HepG2 (cell line): ENCODE data around the gene ADCY10. TPM values are rescaled to one million over a fixed set of nuclear protein-coding genes. Genes with fewer than 3 reads are reported as not detected.

ENCODE experiments used
- AGO2 ChIP-seq: fragments of 200-400 bp; formaldehyde crosslinking; optimal IDR thresholded peaks from 2 replicates; pipeline ENCODE3; 2017; ENCODE audit warnings: mild to moderate bottlenecking, low read depth, low read length, moderate library complexity
- CTCF ChIP-seq: sonication (generic); formaldehyde crosslinking; IDR thresholded peaks from 2 replicates; pipeline ENCODE4 v1.5.0; 2020; ENCODE audit warnings: mild to moderate bottlenecking, missing genetic modification reagents, moderate library complexity
- DNMT3B ChIP-seq: conservative IDR thresholded peaks from 2 replicates; pipeline ENCODE4 v1.6.1; 2016; ENCODE audit warnings: missing biosample characterization, control low read depth
- GMEB1 ChIP-seq: sonication (generic); formaldehyde crosslinking; IDR thresholded peaks from 2 replicates; pipeline ENCODE4 v1.5.1; 2020; ENCODE audit warnings: missing genetic modification reagents, mild to moderate bottlenecking, borderline replicate concordance
- HNRNPUL1 ChIP-seq: fragments of 200-400 bp; formaldehyde crosslinking; IDR thresholded peaks from 2 replicates; pipeline ENCODE4 v1.6.1; 2017; ENCODE audit warnings: low read depth, mild to moderate bottlenecking, low read length, moderate library complexity
- JUNB ChIP-seq: sonication (generic); formaldehyde crosslinking; IDR thresholded peaks from 2 replicates; pipeline ENCODE4 v1.8.0; 2022; ENCODE audit warnings: missing genetic modification reagents, mild to moderate bottlenecking, borderline replicate concordance
- MEF2D ChIP-seq: sonication (generic); formaldehyde crosslinking; IDR thresholded peaks from 2 replicates; pipeline ENCODE4 v1.5.1; 2020; ENCODE audit warnings: mild to moderate bottlenecking, missing genetic modification reagents
- MTA1 ChIP-seq: sonication (generic); formaldehyde crosslinking; IDR thresholded peaks from 2 replicates; pipeline ENCODE4 v1.4.0; 2020; ENCODE audit warnings: missing genetic modification reagents, mild to moderate bottlenecking, borderline replicate concordance
- MXD3 ChIP-seq: IDR thresholded peaks from 2 replicates; pipeline ENCODE4 v1.6.1; 2016; ENCODE audit warnings: mild to moderate bottlenecking, missing biosample characterization, missing genetic modification reagents
- PAF1 ChIP-seq: IDR thresholded peaks from 2 replicates; pipeline ENCODE4 v1.6.1; 2016; ENCODE audit warnings: missing genetic modification reagents, missing compliant biosample characterization
- TCF7 ChIP-seq: sonication (generic); IDR thresholded peaks from 2 replicates; pipeline ENCODE4 v1.6.1; 2016; ENCODE audit warnings: antibody characterized with exemption, low read depth
- TFDP1 ChIP-seq: IDR thresholded peaks from 2 replicates; pipeline ENCODE4 v1.6.1; 2016; ENCODE audit warnings: missing compliant biosample characterization, missing genetic modification reagents, borderline replicate concordance
- ZBTB34 ChIP-seq: sonication (generic); formaldehyde crosslinking; IDR thresholded peaks from 2 replicates; pipeline ENCODE4 v1.8.0; 2022; ENCODE audit warnings: mild to moderate bottlenecking, missing genetic modification reagents
- ZBTB38 ChIP-seq: sonication (generic); formaldehyde crosslinking; IDR thresholded peaks from 2 replicates; pipeline ENCODE4 v1.5.1; 2020; ENCODE audit warnings: mild to moderate bottlenecking, missing genetic modification reagents
- ZNF160 ChIP-seq: sonication (generic); formaldehyde crosslinking; IDR thresholded peaks from 2 replicates; pipeline ENCODE4 v1.8.0; 2022; ENCODE audit warnings: mild to moderate bottlenecking, inconsistent platforms, missing genetic modification reagents
- ZNF543 ChIP-seq: sonication (generic); formaldehyde crosslinking; IDR thresholded peaks from 2 replicates; pipeline ENCODE4 v1.4.0; 2020; ENCODE audit warnings: mild to moderate bottlenecking, missing genetic modification reagents
- ZNF605 ChIP-seq: sonication (generic); formaldehyde crosslinking; IDR thresholded peaks from 2 replicates; pipeline ENCODE4 v1.8.0; 2022; ENCODE audit warnings: mild to moderate bottlenecking, missing genetic modification reagents
- ZNF790 ChIP-seq: sonication (generic); formaldehyde crosslinking; IDR thresholded peaks from 2 replicates; pipeline ENCODE4 v1.8.0; 2022; ENCODE audit warnings: missing genetic modification reagents, mild to moderate bottlenecking, borderline replicate concordance
- ZNF800 ChIP-seq: sonication (generic); formaldehyde crosslinking; IDR thresholded peaks from 2 replicates; pipeline ENCODE4 v1.4.0; 2020; ENCODE audit warnings: missing genetic modification reagents
- polyA plus RNA-seq, 8 experiments: library from polyadenylated mRNA; depleted of rRNA in 3 of 8; stranded (reverse) in 7 of 8; unstranded in 1 of 8; fragments of >200 nt; fragmentation: Illumina TruSeq in 4 of 8; extraction: Trizol in 4 of 8; gene quantifications; 2 replicates each; pipeline versions ENCODE4 v1.2.1 to v1.2.3, GENCODE V29; 2011 to 2016; ENCODE audit warnings: low read depth in 4 of 8, missing spikeins in 1 of 8, mixed read lengths in 1 of 8; ENCODE audit not compliant: insufficient read depth in 1 of 8
- total RNA-seq, 5 experiments: library from RNA; depleted of rRNA; stranded (reverse); fragments of >200 nt; fragmentation: Illumina TruSeq; extraction: Trizol; gene quantifications; 2 replicates each; pipeline ENCODE4 v1.2.3, GENCODE V29; 2016; ENCODE audit warnings: low read depth in 1 of 5

ADCY10 gene
- total and polyA plus RNA-seq, 2 of the 13 experiments (the other 11 are each of a cell fraction or from before 2014, with no cell fraction given) = 0.02 to 0.03 TPM

- TF ChIP-seq ZNF605 (CRISPR knock-in tag) = no peak
- TF ChIP-seq ZNF543 (CRISPR knock-in tag) = no peak; the same call in 1 of the 2 replicates
- TF ChIP-seq CTCF (CRISPR knock-in tag) = no peak
- no peak for TF ChIP-seq MTA1 (CRISPR knock-in tag)
- TF ChIP-seq MXD3 (CRISPR knock-in tag) = peak; percentile 20; the same call in 1 of the 2 replicates
- peak; percentile 48; the same call in 1 of the 2 replicates for TF ChIP-seq ZNF160 (CRISPR knock-in tag)
- no peak for TF ChIP-seq MEF2D (CRISPR knock-in tag)
- no peak for TF ChIP-seq JUNB
- TF ChIP-seq AGO2 = peak; percentile 82
- TF ChIP-seq TCF7 = no peak
- TF ChIP-seq TFDP1 (CRISPR knock-in tag) = no peak
- no peak for TF ChIP-seq ZBTB38 (CRISPR knock-in tag)
- no peak for TF ChIP-seq PAF1 (CRISPR knock-in tag)
- no peak for TF ChIP-seq GMEB1 (CRISPR knock-in tag)
- no peak for TF ChIP-seq HNRNPUL1
- peak; percentile 52; the same call in 1 of the 2 replicates for TF ChIP-seq ZNF800 (CRISPR knock-in tag)
- peak; percentile 78; the same call in 1 of the 2 replicates for TF ChIP-seq ZNF790 (CRISPR knock-in tag)
- no peak for TF ChIP-seq ZBTB34
- no peak for TF ChIP-seq DNMT3B
Measured at GRCh38 chr1:167935216-167936067, 21.5 kb upstream of the ADCY10 start (continued).
